GM18909 (cell line): ENCODE results near the gene DNAH3.
"Not testable (repeated sequence)": the region's sequence is repeated elsewhere in the genome, so short reads cannot be mapped to it uniquely, and the experiment has no call there.

Source experiments
- ATAC-seq: cut with Tn5 transposase; IDR thresholded peaks from one replicate; pipeline ENCODE4 v1.9.1; 2021; ENCODE audit warnings: mild to moderate bottlenecking; ENCODE audit not compliant: unreplicated experiment, poor library complexity

Gene DNAH3, protein sequence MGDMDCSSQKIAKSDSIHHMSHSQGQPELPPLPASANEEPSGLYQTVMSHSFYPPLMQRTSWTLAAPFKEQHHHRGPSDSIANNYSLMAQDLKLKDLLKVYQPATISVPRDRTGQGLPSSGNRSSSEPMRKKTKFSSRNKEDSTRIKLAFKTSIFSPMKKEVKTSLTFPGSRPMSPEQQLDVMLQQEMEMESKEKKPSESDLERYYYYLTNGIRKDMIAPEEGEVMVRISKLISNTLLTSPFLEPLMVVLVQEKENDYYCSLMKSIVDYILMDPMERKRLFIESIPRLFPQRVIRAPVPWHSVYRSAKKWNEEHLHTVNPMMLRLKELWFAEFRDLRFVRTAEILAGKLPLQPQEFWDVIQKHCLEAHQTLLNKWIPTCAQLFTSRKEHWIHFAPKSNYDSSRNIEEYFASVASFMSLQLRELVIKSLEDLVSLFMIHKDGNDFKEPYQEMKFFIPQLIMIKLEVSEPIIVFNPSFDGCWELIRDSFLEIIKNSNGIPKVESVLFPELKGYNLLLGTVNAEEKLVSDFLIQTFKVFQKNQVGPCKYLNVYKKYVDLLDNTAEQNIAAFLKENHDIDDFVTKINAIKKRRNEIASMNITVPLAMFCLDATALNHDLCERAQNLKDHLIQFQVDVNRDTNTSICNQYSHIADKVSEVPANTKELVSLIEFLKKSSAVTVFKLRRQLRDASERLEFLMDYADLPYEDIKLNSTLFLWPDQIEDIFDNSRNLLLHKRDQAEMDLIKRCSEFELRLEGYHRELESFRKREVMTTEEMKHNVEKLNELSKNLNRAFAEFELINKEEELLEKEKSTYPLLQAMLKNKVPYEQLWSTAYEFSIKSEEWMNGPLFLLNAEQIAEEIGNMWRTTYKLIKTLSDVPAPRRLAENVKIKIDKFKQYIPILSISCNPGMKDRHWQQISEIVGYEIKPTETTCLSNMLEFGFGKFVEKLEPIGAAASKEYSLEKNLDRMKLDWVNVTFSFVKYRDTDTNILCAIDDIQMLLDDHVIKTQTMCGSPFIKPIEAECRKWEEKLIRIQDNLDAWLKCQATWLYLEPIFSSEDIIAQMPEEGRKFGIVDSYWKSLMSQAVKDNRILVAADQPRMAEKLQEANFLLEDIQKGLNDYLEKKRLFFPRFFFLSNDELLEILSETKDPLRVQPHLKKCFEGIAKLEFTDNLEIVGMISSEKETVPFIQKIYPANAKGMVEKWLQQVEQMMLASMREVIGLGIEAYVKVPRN (N-terminal part only)

GRCh38 chr16:21150375-21151001 is at the start of gene DNAH3:
Gene DNAH3 (minus strand): TSS chr16:21150846. CDS start chr16:21150319, 527 bp downstream.
- no peak for ATAC-seq

DNA sequence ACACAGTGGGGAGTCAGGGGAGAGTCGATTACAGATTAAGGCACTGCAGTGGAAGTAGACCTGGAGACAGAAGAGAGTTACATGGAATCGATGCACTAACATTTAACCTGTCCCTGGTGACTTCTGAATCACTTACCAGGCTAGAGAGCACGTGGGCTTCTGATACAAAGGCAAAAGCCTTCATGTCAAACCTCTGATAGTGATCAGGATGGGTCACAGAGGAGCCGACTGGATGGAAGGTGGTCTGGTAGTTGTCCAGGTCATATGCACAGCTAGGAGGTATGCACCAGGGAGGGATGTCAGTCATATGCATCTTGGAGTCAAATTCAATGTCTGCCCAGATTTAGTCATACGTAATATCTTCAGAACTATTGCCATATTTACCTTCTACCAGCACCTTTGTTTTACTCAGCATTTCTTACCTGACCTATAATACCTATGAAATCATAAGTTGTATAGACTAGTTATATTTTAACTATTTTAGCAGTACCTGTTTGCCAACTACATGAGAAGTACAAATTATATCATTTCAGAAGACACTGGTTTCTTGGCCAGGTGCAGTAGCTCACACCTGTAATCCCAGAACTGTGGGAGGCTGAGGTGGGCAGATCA is 49.1 kb upstream of the DNAH3 start:
- no peak for ATAC-seq

DNA sequence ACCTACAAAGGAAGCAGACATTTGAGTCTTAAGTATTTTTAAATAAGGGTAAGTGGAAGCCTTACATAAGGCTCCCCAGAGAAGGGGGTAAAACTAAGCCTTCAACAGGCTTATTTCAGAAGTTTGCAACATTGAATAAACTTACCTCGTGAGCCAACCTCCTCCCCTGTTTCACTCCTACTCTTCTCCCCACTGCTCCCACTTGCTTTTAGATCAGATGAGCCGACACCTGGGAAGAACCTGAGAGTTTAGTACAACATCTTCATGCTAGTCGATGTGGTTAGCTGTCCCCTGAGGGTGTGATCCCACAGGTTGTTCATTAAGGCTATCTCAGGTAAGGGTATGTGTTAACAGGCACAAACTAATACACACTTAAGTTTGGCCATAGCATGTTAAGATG is 47.0 kb upstream of the DNAH3 start:
- no peak for ATAC-seq

- no peak for ATAC-seq
Observed at GRCh38 chr16:21197112-21197511, 46.5 kb upstream of the DNAH3 start.

- ATAC-seq = not testable (repeated sequence)
Observed at GRCh38 chr16:21195330-21195729, 44.7 kb upstream of the DNAH3 start.

- ATAC-seq = no peak
Observed at GRCh38 chr16:21194771-21195301, 44.2 kb upstream of the DNAH3 start.

DNA sequence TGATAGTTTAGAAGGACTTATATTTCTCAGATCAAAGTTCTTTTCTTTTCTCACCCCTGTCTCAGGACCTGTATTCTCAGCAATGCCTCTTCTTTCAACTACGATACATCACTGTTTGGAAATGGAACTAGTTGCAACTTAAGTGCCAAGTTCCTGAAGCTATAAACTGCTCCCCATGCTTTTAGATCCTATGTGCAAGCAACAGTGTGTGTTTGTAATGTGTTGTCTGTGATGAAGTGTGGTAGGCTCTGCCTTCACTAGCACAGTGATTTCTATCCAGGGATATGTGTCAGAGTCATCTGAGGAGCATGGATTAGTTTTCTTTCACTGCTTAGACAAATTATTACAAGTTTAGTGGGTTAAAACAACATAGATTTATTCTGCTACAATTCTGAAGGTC is 42.3 kb upstream of the DNAH3 start:
- ATAC-seq = no peak

DNA sequence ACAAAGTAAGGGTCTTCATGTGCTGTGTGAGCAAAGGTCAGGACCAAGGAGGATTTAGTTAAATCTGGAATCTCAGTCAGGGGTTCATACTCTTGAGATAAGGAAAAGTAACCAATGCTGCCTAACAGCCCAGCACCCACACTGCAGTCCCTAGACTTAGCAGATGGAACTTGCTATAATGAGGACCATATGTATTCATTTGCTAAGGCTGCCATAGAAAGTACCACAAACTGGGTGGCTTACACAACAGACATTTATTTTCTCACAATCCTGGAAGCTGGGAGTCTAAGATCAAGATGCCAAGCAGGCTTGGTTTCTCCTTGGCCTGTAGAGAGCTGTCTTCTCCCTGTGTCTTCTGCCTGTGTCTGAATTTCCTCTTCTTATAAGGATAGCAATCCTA is 40.0 kb upstream of the DNAH3 start:
- ATAC-seq = no peak

DNA sequence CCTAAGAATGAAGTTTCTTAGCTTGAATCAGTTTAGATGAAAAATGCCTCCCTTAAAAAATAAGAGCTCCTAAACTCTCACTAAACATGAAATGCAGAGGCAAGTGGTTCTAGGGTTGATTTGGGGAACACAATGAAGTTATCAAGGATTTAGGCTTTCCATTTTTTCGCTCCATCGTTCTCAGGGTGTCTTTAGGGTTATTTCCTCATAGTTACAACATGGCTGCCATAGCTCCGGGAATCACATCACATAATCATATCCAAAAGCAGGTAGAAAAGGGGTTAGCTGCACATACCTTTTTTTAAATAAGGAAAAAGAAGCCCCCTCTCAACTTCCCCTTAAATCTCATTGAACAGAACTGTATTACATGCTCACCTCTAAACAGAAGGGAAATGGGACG is 39.4 kb upstream of the DNAH3 start:
- no peak for ATAC-seq

- no peak for ATAC-seq
Observed at GRCh38 chr16:21189311-21189710, 38.7 kb upstream of the DNAH3 start.

- no peak for ATAC-seq
Observed at GRCh38 chr16:21186326-21186691, 35.7 kb upstream of the DNAH3 start.

DNA sequence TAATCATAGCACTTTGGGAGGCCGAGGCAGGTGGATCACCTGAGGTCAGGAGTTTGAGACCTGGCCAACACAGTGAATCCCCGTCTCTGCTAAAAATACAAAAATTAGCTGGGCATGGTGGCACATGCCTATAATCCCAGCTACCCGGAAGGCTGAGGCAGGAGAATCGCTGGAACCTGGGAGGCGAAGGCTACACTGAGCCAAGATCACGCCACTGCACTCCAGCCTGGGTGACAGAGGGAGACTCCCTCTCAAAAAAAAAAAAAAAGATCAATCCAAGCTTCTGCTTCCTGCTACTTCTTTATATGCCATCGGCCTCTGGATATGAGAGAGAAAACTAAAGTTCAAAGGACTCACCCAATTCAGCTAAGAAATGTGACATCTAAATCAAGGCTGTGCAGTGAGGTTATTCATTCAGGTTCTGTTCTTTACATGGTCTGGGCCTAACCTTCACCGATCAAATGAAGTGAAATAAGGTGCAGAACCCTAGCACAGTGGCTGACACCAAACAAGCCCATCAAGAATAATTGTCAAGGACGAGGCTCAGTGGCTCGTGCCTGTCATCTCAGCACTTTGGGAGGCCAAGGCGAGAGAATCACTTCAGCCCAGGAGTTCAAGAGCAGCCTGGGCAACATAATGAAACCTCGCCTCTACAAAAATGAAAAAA is 35.1 kb upstream of the DNAH3 start:
- ATAC-seq = no peak

DNA sequence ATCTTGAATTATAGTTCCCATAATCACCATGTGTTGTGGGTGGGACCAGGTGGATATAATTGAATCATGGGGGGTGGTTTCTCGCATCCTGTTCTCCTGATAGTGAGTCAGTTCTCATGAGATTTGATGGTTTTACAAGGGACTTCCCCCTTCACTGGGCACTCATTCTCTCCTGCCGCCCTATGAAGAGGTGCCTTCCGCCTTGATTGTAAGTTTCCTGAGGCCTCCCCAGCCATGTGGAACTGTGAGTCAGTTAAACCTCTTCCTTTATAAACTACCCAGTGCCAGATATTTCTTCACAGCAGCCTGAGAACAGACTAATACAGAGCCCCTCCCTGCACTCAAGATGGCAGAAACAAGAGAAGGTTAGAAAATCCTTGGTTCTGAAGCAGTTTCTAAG is 34.2 kb upstream of the DNAH3 start:
- ATAC-seq = no peak

DNA sequence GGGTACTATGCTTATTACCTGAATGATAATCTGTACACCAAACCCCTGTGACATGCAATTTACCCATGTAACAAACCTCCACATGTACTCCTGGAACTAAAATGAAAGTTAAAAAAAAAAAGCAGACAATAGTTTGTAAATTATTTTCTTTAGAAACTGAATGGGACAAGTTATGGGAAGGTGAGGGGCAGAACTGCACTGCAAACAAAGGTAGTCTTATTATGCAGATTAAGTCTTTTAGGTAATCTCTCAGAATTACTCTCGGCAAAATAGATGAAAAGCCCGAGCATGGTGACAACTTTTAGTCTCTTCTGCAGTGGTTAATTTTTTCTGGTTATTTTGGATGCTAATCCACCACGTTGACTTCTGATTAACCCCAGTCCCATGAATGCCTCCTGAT is 33.3 kb upstream of the DNAH3 start:
- ATAC-seq = no peak

- no peak for ATAC-seq
Observed at GRCh38 chr16:21179983-21180365, 29.3 kb upstream of the DNAH3 start.

DNA sequence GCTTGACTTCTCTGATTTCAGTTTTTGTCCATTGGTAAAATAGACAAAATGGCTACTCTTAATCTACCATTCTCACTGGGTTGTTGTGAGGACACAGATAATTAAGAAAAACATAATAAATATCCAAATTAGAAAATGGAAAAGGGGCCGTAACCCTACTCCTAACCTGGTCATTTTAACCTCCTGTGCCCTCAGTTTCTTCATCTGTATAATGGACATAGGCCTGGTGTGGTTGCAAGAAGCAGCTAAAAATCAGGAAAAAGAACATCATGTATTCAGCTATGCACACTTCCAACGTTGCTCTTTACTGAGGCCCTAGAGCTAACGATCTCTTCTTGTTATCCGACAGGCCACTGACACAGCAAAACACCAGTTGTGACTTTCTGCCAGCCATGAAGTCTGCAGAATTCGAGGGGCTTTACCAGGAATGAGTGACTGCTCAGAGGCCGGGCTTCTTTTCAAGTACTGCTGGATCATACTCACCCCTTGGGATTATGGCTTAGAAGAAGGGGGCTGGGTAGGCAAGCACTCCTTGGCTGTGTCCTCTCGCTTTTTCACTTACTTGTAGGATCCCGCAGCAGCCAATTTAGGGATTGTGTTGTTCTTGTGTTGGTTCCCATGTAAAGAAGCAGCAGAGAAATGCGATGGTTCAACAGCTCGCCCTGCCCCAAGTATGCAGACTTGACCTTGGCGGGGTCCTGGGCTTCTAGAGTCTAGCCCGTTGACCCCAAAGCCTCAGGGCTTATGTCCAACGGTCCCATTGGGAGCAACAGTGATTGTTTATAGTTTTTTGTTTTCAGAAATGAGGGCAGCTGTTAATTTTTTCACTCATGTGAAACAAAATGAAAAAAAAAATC is 28.7 kb upstream of the DNAH3 start:
- ATAC-seq = no peak

- no peak for ATAC-seq
Observed at GRCh38 chr16:21175397-21175796, 24.8 kb upstream of the DNAH3 start.

GRCh38 chr16:21172650-21173049 is 22.0 kb upstream of the DNAH3 start:
- no peak for ATAC-seq
